ENCODE measurements around the gene CMTM6.
"Not testable (repeated sequence)": the region's sequence is repeated elsewhere in the genome, so short reads cannot be mapped to it uniquely, and the experiment has no call there.

The CMTM6 gene, protein sequence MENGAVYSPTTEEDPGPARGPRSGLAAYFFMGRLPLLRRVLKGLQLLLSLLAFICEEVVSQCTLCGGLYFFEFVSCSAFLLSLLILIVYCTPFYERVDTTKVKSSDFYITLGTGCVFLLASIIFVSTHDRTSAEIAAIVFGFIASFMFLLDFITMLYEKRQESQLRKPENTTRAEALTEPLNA

GRCh38 chr3:32502118-32502945, at the start of gene CMTM6:
CMTM6 (minus strand) TSS chr3:32502852; CDS start chr3:32502745, 107 bp downstream.
- peak; percentile 62 for DNase-seq

DNA sequence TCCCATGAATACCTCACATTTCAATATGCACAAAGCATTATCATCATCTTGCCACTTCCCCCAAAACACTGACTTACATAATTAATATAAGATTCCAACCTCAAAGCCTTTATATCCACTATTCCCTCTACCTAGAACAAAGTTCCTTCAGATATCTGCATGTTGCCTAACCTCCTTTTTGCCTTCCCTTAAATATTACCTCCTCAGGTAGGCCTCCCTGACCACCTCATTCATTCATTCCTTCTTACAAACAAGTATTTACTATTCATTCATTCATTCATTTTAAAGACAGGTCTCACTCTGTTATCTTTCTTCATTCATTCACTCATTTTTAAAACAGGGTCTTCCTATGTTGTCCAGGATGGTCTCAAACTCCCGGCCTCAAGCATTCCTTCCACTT, 49.4 kb upstream of the CMTM6 start:
- DNase-seq: no peak

- no peak for DNase-seq
Observed at GRCh38 chr3:32551496-32551895, 48.8 kb upstream of the CMTM6 start.

GRCh38 chr3:32551087-32551486, 48.4 kb upstream of the CMTM6 start:
- DNase-seq: no peak

- DNase-seq: no peak
Observed at GRCh38 chr3:32545305-32545704, 42.7 kb upstream of the CMTM6 start.

DNA sequence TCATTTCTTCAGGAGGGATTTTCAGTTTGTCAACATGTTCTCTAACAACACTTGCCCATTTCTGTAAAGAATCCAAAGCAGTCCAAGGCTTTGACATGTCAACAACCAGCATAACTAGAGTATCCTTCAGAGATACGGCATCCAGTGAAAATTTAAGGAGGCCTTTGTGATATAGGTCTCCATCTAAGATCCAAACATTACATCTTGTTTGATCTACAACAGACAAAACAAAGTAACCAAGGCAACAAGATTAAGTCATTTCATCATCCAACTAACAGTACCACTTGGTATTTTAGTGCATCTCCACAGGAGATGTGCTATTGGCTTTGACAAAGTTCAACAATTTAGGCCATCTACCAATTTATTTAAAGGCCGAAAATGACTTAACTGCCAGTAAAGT, 42.2 kb upstream of the CMTM6 start:
- DNase-seq: no peak

GRCh38 chr3:32542807-32543206, 40.2 kb upstream of the CMTM6 start:
- no peak for DNase-seq

- no peak for DNase-seq
Observed at GRCh38 chr3:32540899-32541298, 38.2 kb upstream of the CMTM6 start.

GRCh38 chr3:32532434-32532833, 29.8 kb upstream of the CMTM6 start:
- DNase-seq: no peak

GRCh38 chr3:32531010-32531647, 28.5 kb upstream of the CMTM6 start:
- no peak for DNase-seq

GRCh38 chr3:32525720-32526119, 23.1 kb upstream of the CMTM6 start:
- DNase-seq: no peak

DNA sequence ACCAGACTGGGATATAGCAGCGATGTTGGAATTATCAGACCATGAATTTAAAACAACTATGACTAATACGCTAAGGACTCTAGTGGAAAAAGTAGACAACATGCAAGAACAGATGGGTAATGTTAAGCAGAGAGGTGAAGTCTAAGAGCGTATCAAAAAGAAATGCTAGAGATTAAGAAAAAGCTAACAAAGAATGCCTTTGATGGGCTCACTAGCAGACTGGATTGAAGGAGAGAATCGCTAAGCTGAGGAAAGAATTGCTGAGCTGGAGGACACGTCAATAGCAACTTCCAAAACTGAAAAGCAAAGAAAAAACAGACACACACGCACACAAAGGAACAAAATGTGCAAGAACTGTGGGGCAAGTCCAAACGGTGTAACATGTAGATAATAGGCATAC, 20.0 kb upstream of the CMTM6 start:
- DNase-seq: no peak

- not testable (repeated sequence) for DNase-seq
Observed at GRCh38 chr3:32518921-32519320, 16.3 kb upstream of the CMTM6 start.

DNA sequence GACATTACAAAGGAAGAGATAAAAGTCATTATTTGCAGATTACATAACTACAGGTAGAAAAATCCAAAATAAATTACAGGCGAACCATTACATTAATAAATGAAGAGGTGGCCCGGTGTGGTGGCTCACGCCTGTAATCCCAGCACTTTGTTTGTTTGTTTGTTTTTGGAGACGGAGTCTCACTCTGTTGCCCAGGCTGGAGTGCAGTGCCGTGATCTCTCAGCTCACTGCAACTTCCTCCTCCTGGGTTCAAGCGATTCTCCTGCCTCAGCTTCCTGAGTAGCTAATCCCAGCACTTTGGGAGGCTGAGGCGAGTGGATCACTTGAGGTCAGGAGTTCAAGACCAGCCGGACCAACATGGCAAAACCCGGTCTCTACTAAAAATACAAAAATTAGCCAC, 14.1 kb upstream of the CMTM6 start:
- not testable (repeated sequence) for DNase-seq

DNA sequence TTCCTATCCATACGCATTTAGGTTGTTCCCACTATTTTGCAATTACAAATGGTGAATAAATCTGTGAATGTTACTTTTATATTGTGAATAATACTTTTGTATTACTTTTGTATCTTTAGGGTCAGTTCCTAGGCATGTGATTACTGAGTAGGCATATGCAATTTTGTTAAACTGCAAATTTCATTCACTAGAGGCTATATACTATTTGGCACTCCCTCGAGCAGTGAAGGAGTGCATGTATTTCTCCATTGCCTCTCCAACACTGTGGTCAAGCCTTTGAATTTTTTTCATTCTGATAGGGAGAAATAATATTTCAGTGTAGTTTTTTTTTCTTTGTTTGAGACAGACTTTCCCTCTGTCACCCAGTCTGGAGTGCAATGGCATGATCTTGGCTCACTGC, 8.4 kb upstream of the CMTM6 start:
- no peak for DNase-seq

DNA sequence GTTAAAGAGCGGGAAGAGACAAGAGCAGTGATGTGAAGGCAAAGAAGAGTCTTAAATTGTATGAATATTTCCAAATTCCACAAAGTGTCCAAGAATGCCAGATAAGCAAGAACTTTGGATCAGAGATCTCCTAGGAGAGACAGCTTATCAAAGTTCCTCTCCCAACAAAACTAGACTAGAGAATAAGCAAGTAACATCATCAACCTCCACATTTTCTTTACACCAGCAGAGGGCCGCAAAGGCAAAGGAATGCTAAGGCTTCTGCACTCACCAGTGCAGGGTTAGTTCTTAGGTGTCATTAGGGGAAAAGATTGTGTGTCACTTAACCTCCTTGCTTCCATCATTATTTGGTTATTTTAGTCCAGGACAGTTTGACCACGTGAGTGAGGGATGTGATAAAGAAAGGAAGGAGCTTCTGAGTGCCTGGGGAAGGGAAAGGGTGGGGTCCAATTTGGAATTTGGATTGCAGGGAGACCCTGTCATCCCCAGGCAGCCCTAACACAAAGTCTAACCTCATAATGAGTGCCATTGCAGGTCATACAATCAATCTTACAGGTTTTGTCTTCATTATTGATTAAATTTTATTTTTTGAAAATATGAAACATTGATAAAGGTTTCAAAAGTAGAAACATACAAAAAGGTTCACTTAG, 7.5 kb upstream of the CMTM6 start:
- DNase-seq: peak; percentile 42

- DNase-seq: no peak
Observed at GRCh38 chr3:32508711-32509110, 6.1 kb upstream of the CMTM6 start.

- no peak for DNase-seq
Observed at GRCh38 chr3:32506466-32506865, 3.8 kb upstream of the CMTM6 start.

- DNase-seq: no peak
Observed at GRCh38 chr3:32502946-32503286, 264 bp upstream of the CMTM6 start.

GRCh38 chr3:32501783-32502117, 902 bp downstream of the CMTM6 start:
- DNase-seq: no peak

DNA sequence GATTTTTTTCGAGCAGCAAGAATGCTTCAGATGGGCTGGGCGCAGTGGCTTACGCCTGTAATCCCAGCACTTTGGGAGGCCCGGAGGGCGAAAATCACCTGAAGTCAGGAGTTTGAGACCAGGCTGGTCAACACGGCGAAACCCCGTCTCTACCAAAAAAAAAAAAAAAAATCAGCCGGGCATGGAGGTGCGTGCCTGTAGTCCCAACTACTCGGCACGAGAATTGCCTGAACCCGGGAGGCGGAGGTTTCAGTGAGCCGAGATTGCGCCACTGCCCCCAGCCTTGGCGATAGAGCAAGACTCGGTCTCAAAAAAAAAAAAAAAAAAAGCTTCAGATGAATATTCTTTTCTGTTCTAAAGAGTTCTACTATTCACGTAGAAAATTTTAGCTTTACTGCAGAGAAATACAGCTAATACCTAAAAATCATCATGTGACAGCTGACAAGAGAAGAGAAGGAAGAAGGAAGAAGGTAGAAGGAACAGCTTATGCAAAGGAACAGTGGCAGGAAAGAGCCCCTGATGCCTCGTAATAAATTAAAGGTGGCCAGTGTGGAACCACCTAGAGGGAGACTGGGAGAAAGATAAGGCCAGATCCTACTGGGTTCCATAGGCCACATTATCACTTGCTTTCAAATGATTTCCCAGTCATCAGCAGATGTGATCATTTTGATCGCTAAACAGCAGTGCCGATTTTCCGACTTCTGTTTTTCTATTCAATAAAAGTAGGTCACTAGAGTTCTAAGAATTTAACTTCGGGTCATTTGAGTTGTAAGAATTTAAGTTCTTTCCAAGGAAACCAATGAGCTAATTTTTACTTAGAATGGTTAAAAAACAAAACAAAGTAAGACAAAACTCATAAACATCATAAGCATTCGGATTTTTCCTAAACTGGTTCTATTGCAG, 1.5 kb downstream of the CMTM6 start:
- no peak for DNase-seq

- no peak for DNase-seq
Observed at GRCh38 chr3:32500231-32500630, 2.4 kb downstream of the CMTM6 start.

DNA sequence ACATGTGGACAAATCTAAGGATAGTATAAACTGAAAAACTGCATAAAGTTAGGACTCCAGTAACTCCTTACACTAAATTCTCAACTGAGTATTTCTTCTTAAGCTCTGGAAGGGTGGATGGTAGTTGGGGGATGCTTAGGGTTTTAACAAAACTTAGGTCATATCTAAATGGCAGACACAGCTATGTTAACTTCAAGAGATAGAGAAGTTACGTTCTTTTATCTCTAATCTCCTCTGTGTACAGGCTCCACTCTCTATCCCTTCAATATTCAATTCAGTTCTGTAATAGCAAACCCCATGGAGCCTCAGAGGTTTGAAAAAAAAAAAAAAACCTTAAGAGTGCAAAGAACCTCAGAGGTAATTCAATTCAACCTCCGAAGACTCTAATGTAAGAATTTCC, 3.1 kb downstream of the CMTM6 start:
- DNase-seq: no peak
